ENCODE measurements around the gene KRTAP10-6.

The KRTAP10-6 gene

GRCh38 chr21:44618504-44618903 lies 26.2 kb upstream of the KRTAP10-6 start:
- Histone ChIP-seq H3K27ac (ENCODE audit: insufficient read depth, low read length, poor library complexity, severe bottlenecking) (peak overlapping the region; percentile 44), H3K4me1 (ENCODE audit: control insufficient read depth, insufficient read depth, low read length, poor library complexity, severe bottlenecking) (peaks cover 25% of the 10 kb centered on the region), H3K27me3 (replicated peaks; ENCODE audit: control insufficient read depth, insufficient read depth, low read length, poor library complexity, severe bottlenecking) (no peaks in the 10 kb centered on the region), H3K4me3 (ENCODE audit: insufficient read depth, low read depth, low read length, poor library complexity, severe bottlenecking) (peak overlapping the region; percentile 6), H3K9me3 (ENCODE audit: control insufficient read depth, low read length) (no peaks in the 10 kb centered on the region), H3K36me3 (ENCODE audit: control insufficient read depth, insufficient read depth, low read length) (no peaks in the 10 kb centered on the region)
- no peak for DNase-seq

- no peaks in the 10 kb centered on the region for H3K27me3 ChIP-seq (replicated peaks; ENCODE audit: control insufficient read depth, insufficient read depth, low read length, poor library complexity, severe bottlenecking)
- no peaks in the 10 kb centered on the region for H3K36me3 ChIP-seq (ENCODE audit: control insufficient read depth, insufficient read depth, low read length)
- peaks cover 25% of the 10 kb centered on the region for H3K4me1 ChIP-seq (ENCODE audit: control insufficient read depth, insufficient read depth, low read length, poor library complexity, severe bottlenecking)
- H3K27ac ChIP-seq (ENCODE audit: insufficient read depth, low read length, poor library complexity, severe bottlenecking), result no peak overlapping the region
- no peak for DNase-seq
- no peak overlapping the region for H3K4me3 ChIP-seq (ENCODE audit: insufficient read depth, low read depth, low read length, poor library complexity, severe bottlenecking)
- H3K9me3 ChIP-seq (ENCODE audit: control insufficient read depth, low read length), result no peaks in the 10 kb centered on the region
Observed at GRCh38 chr21:44617071-44617501, 24.8 kb upstream of the KRTAP10-6 start.

DNA sequence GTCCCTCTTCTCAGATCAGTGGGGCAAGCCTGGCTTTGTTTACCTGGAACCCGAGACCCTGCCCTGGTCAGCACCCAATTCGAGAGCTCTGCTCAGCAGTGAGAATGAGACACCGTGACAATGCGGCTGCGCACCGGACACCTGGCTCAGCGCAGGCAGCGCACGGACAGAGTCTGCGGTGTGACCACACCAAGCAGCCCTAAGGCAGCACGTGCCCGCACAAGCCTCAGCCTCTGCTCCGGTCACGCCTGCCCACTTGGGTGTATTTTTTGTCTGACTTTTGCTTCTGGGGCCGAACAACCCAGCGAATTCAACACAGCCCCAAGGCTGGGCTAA lies 24.3 kb upstream of the KRTAP10-6 start:
- DNase-seq, result no peak
- no peaks in the 10 kb centered on the region for H3K27me3 ChIP-seq (replicated peaks; ENCODE audit: control insufficient read depth, insufficient read depth, low read length, poor library complexity, severe bottlenecking)
- no peak overlapping the region for H3K27ac ChIP-seq (ENCODE audit: insufficient read depth, low read length, poor library complexity, severe bottlenecking)
- H3K4me3 ChIP-seq (ENCODE audit: insufficient read depth, low read depth, low read length, poor library complexity, severe bottlenecking), result no peak overlapping the region
- H3K9me3 ChIP-seq (ENCODE audit: control insufficient read depth, low read length), result no peaks in the 10 kb centered on the region
- peaks cover 25% of the 10 kb centered on the region for H3K4me1 ChIP-seq (ENCODE audit: control insufficient read depth, insufficient read depth, low read length, poor library complexity, severe bottlenecking)
- H3K36me3 ChIP-seq (ENCODE audit: control insufficient read depth, insufficient read depth, low read length), result no peaks in the 10 kb centered on the region

DNA sequence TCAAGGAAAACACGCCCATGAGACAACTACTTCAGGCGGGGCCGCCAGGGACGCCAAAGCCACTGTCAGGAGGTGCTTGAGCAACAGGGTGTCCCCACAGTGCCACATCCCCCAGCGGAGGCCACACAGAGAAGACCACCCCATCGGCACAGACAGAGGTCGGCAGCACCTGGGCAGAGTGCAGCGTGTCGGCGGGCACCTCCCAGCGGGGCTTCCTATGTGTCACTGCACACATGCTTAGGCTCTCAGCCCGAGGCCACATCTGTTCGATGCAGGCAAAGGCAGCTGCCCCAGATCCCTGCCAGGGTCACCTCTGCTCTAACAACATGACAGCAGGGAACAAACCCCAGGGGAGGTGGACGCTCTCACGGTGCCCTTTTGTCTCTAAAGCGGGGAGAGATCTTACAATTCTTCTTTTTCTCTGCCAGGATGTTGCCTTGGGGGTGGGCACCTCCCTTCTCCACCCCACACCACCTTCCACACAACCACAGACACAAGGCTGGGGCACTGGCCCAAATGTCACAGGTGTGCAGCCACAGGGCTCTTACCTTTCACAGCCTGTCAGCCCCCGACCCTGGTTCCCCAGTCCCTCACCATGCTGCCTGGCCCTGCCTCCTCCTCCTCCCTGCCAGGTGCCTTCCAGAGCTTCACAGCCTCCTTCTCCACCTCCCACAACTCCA lies 23.7 kb upstream of the KRTAP10-6 start:
- H3K4me3 ChIP-seq (ENCODE audit: insufficient read depth, low read depth, low read length, poor library complexity, severe bottlenecking), result no peak overlapping the region
- peaks cover 25% of the 10 kb centered on the region for H3K4me1 ChIP-seq (ENCODE audit: control insufficient read depth, insufficient read depth, low read length, poor library complexity, severe bottlenecking)
- no peaks in the 10 kb centered on the region for H3K36me3 ChIP-seq (ENCODE audit: control insufficient read depth, insufficient read depth, low read length)
- DNase-seq, result no peak
- H3K27me3 ChIP-seq (replicated peaks; ENCODE audit: control insufficient read depth, insufficient read depth, low read length, poor library complexity, severe bottlenecking), result no peaks in the 10 kb centered on the region
- H3K27ac ChIP-seq (ENCODE audit: insufficient read depth, low read length, poor library complexity, severe bottlenecking), result no peak overlapping the region
- H3K9me3 ChIP-seq (ENCODE audit: control insufficient read depth, low read length), result no peaks in the 10 kb centered on the region

DNA sequence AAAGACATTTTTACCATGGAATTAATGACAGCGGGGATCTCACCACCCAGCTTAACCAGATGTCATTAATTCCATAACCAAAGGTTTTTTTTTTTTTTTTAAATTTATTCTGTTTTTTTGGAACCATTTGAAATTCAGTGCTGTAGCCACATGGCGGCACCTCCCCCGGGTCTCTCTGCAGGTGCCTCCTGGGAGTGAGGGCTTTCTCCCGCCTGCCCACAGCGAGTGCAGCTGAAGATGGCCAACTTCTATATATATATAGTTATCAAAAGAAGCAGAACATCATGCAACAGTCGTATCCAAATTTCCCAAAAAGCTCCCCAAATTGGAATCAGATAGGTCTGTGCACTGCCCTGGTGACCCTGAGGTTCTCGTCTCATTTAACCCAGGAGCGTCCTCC lies 23.2 kb upstream of the KRTAP10-6 start:
- H3K27ac ChIP-seq (ENCODE audit: insufficient read depth, low read length, poor library complexity, severe bottlenecking), result no peak overlapping the region
- no peak overlapping the region for H3K4me3 ChIP-seq (ENCODE audit: insufficient read depth, low read depth, low read length, poor library complexity, severe bottlenecking)
- H3K27me3 ChIP-seq (replicated peaks; ENCODE audit: control insufficient read depth, insufficient read depth, low read length, poor library complexity, severe bottlenecking), result no peaks in the 10 kb centered on the region
- no peak for DNase-seq
- H3K36me3 ChIP-seq (ENCODE audit: control insufficient read depth, insufficient read depth, low read length), result no peaks in the 10 kb centered on the region
- peaks cover 25% of the 10 kb centered on the region for H3K4me1 ChIP-seq (ENCODE audit: control insufficient read depth, insufficient read depth, low read length, poor library complexity, severe bottlenecking)
- H3K9me3 ChIP-seq (ENCODE audit: control insufficient read depth, low read length), result no peaks in the 10 kb centered on the region

GRCh38 chr21:44614961-44615391 lies 22.7 kb upstream of the KRTAP10-6 start:
- H3K27ac ChIP-seq (ENCODE audit: insufficient read depth, low read length, poor library complexity, severe bottlenecking), result no peak overlapping the region
- no peaks in the 10 kb centered on the region for H3K27me3 ChIP-seq (replicated peaks; ENCODE audit: control insufficient read depth, insufficient read depth, low read length, poor library complexity, severe bottlenecking)
- H3K4me1 ChIP-seq (ENCODE audit: control insufficient read depth, insufficient read depth, low read length, poor library complexity, severe bottlenecking), result peaks cover 23% of the 10 kb centered on the region
- no peak overlapping the region for H3K4me3 ChIP-seq (ENCODE audit: insufficient read depth, low read depth, low read length, poor library complexity, severe bottlenecking)
- no peak for DNase-seq
- H3K36me3 ChIP-seq (ENCODE audit: control insufficient read depth, insufficient read depth, low read length), result no peaks in the 10 kb centered on the region
- no peaks in the 10 kb centered on the region for H3K9me3 ChIP-seq (ENCODE audit: control insufficient read depth, low read length)

- Histone ChIP-seq H3K4me1 (ENCODE audit: control insufficient read depth, insufficient read depth, low read length, poor library complexity, severe bottlenecking) (peaks cover 15% of the 10 kb centered on the region), H3K36me3 (ENCODE audit: control insufficient read depth, insufficient read depth, low read length) (no peaks in the 10 kb centered on the region), H3K27me3 (replicated peaks; ENCODE audit: control insufficient read depth, insufficient read depth, low read length, poor library complexity, severe bottlenecking) (no peaks in the 10 kb centered on the region), H3K4me3 (ENCODE audit: insufficient read depth, low read depth, low read length, poor library complexity, severe bottlenecking) (no peak overlapping the region), H3K27ac (ENCODE audit: insufficient read depth, low read length, poor library complexity, severe bottlenecking) (no peak overlapping the region), H3K9me3 (ENCODE audit: control insufficient read depth, low read length) (no peaks in the 10 kb centered on the region)
- DNase-seq, result no peak
Observed at GRCh38 chr21:44614161-44614631, 21.9 kb upstream of the KRTAP10-6 start.

DNA sequence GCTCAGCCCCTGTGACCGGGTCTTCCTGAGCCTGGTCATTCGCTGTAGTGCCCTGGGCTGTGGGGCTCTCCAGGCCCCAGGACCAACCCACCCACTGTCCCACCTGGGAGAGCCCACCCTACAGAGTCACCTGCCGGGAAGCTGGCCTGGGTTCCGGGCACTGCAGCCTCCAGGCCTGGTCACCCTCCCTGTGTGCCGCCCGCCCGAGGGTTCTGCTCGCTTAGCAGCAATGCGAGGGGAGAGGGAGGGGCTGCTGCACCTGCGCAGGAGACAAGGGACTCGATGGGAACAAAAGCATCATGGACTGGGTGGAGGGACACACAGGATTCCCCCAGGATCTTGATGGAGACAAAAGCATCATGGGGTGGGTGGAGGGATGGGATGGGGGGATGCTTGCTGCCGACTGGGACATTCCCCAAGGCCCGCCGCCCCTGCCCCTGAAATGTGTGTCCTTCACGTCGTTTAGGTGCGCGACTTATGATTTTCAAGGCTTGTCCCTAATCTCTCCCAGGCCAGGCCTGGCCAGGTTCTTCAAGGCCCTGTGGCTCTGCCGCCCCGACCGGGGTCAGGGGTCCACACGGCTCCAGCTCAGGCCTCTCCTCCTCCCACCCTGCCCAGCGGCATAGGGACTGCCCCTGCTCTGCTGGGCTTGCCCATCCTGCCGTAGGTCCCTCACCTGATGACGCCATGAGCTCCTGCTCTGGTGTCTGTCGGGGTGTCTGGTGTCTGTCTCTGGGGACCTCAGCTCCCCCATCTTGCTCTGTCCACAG lies 21.3 kb upstream of the KRTAP10-6 start:
- H3K27ac ChIP-seq (ENCODE audit: insufficient read depth, low read length, poor library complexity, severe bottlenecking), result no peak overlapping the region
- no peak for DNase-seq
- no peaks in the 10 kb centered on the region for H3K27me3 ChIP-seq (replicated peaks; ENCODE audit: control insufficient read depth, insufficient read depth, low read length, poor library complexity, severe bottlenecking)
- H3K4me3 ChIP-seq (ENCODE audit: insufficient read depth, low read depth, low read length, poor library complexity, severe bottlenecking), result no peak overlapping the region
- peaks cover 10% of the 10 kb centered on the region for H3K4me1 ChIP-seq (ENCODE audit: control insufficient read depth, insufficient read depth, low read length, poor library complexity, severe bottlenecking)
- no peaks in the 10 kb centered on the region for H3K36me3 ChIP-seq (ENCODE audit: control insufficient read depth, insufficient read depth, low read length)
- no peaks in the 10 kb centered on the region for H3K9me3 ChIP-seq (ENCODE audit: control insufficient read depth, low read length)

- no peaks in the 10 kb centered on the region for H3K9me3 ChIP-seq (ENCODE audit: control insufficient read depth, low read length)
- no peak for DNase-seq
- no peak overlapping the region for H3K4me3 ChIP-seq (ENCODE audit: insufficient read depth, low read depth, low read length, poor library complexity, severe bottlenecking)
- H3K27me3 ChIP-seq (replicated peaks; ENCODE audit: control insufficient read depth, insufficient read depth, low read length, poor library complexity, severe bottlenecking), result no peaks in the 10 kb centered on the region
- no peaks in the 10 kb centered on the region for H3K36me3 ChIP-seq (ENCODE audit: control insufficient read depth, insufficient read depth, low read length)
- H3K27ac ChIP-seq (ENCODE audit: insufficient read depth, low read length, poor library complexity, severe bottlenecking), result no peak overlapping the region
- H3K4me1 ChIP-seq (ENCODE audit: control insufficient read depth, insufficient read depth, low read length, poor library complexity, severe bottlenecking), result peaks cover 6% of the 10 kb centered on the region
Observed at GRCh38 chr21:44612669-44613229, 20.4 kb upstream of the KRTAP10-6 start.

DNA sequence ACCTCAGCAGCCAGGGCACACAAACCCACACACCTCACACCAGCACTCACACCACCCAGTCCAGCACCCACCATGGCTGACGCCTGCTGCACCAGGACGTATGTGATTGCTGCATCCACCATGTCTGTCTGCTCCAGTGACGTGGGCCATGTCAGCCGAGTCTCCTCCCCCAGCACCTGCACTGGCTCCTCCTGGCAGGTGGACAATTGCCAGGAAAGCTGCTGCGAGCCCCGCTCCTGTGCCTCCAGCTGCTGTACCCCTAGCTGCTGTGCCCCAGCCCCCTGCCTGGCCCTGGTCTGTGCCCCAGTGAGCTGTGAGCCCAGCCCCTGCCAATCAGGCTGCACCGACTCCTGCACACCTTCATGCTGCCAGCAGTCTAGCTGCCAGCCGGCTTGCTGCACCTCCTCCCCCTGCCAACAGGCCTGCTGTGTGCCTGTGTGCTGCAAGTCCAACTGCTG lies 19.8 kb upstream of the KRTAP10-6 start, which contains the start of gene KRTAP10-8:
Gene KRTAP10-8, plus strand, starts transcription at position 51 of the 458 bp plus-strand sequence. Its CDS starts 22 bp downstream, at position 73.
- H3K27me3 ChIP-seq (replicated peaks; ENCODE audit: control insufficient read depth, insufficient read depth, low read length, poor library complexity, severe bottlenecking), result no peaks in the 10 kb centered on the region
- H3K27ac ChIP-seq (ENCODE audit: insufficient read depth, low read length, poor library complexity, severe bottlenecking), result no peak within 1 kb of the TSS
- H3K9me3 ChIP-seq (ENCODE audit: control insufficient read depth, low read length), result no peaks in the 10 kb centered on the region
- peaks cover 6% of the 10 kb centered on the region for H3K4me1 ChIP-seq (ENCODE audit: control insufficient read depth, insufficient read depth, low read length, poor library complexity, severe bottlenecking)
- no peaks in the 10 kb centered on the region for H3K36me3 ChIP-seq (ENCODE audit: control insufficient read depth, insufficient read depth, low read length)
- H3K4me3 ChIP-seq (ENCODE audit: insufficient read depth, low read depth, low read length, poor library complexity, severe bottlenecking), result no peak within 1 kb of the TSS
- no peak for DNase-seq

All from effector memory CD4-positive, alpha-beta T cell (primary cell).